SK-N-SH (cell line): ENCODE data around the gene CUL4B.

Experiments used
- EZH2phosphoT487 ChIP-seq: fragments of 200-600 bp; sonication (generic); IDR thresholded peaks from 2 replicates; pipeline ENCODE4 v1.6.1; 2017; ENCODE audit warnings: low read depth, mixed run types, mild to moderate bottlenecking, antibody characterized with exemption, moderate library complexity, borderline replicate concordance
- FOXM1 ChIP-seq: IDR thresholded peaks from 2 replicates; pipeline ENCODE4 v1.4.0; 2012; ENCODE audit warnings: low read depth, mild to moderate bottlenecking
- GATA2 ChIP-seq: sonication (generic); formaldehyde crosslinking; IDR thresholded peaks from 2 replicates; pipeline ENCODE4 v1.5.0; 2020; ENCODE audit warnings: mild to moderate bottlenecking, missing genetic modification reagents
- MXI1 ChIP-seq: IDR thresholded peaks from 2 replicates; pipeline ENCODE4 v1.6.1; 2012; ENCODE audit warnings: mild to moderate bottlenecking, low read depth, low read length, improper control_type of control experiment
- NFIC ChIP-seq: IDR thresholded peaks from 2 replicates; pipeline ENCODE4 v1.4.0; 2012; ENCODE audit warnings: borderline replicate concordance
- POLR2AphosphoS5 ChIP-seq: IDR thresholded peaks from 2 replicates; pipeline ENCODE4 v1.6.1; 2012; ENCODE audit warnings: low read depth, low read length
- RAD21 ChIP-seq: IDR thresholded peaks from 2 replicates; pipeline ENCODE4 v1.6.1; 2012; ENCODE audit warnings: mild to moderate bottlenecking, low read length
- SIN3A ChIP-seq: IDR thresholded peaks from 2 replicates; pipeline ENCODE4 v1.6.1; 2012; ENCODE audit warnings: low read depth, mild to moderate bottlenecking, low read length, moderate library complexity, borderline replicate concordance
- TF ChIP-seq, protein P1 (sequence below): fragments of 200-600 bp; sonication (generic); IDR thresholded peaks from 2 replicates; pipeline ENCODE4 v1.6.1; 2017; ENCODE audit warnings: antibody characterized with exemption, mild to moderate bottlenecking, moderate library complexity
- TF ChIP-seq, protein P2 (sequence below): IDR thresholded peaks from 2 replicates; pipeline ENCODE4 v1.4.0; 2012; ENCODE audit warnings: low read depth, borderline replicate concordance
- TF ChIP-seq, protein P3 (sequence below): IDR thresholded peaks from 2 replicates; pipeline ENCODE4 v1.4.0; 2012; ENCODE audit warnings: low read depth

DNA sequence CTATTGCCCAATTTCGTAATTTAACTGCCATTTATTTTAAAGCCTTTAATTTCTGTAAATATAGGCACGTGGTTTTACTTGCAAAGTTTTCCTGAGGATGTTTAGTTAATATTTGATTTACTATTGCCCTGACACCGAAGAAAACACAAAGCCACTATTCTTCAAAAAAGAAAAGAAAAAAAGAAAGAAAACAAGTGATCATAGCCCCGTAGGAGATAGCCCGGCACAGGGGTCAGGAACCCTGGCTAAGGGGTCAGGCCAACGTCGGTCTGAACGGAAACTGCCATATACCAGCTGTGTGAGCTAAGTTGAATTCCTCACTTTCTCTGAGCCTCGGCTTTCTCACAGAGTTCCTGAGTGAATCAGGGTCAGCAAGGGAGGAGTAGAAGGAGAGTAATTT is 74.0 kb downstream of the CUL4B start:
- TF ChIP-seq POLR2AphosphoS5 (no peak), SIN3A (no peak), GATA2 (CRISPR knock-in tag) (no peak), MXI1 (no peak), RAD21 (no peak), FOXM1 (no peak), EZH2phosphoT487 (no peak), NFIC (no peak)
- TF ChIP-seq, protein P1, sequence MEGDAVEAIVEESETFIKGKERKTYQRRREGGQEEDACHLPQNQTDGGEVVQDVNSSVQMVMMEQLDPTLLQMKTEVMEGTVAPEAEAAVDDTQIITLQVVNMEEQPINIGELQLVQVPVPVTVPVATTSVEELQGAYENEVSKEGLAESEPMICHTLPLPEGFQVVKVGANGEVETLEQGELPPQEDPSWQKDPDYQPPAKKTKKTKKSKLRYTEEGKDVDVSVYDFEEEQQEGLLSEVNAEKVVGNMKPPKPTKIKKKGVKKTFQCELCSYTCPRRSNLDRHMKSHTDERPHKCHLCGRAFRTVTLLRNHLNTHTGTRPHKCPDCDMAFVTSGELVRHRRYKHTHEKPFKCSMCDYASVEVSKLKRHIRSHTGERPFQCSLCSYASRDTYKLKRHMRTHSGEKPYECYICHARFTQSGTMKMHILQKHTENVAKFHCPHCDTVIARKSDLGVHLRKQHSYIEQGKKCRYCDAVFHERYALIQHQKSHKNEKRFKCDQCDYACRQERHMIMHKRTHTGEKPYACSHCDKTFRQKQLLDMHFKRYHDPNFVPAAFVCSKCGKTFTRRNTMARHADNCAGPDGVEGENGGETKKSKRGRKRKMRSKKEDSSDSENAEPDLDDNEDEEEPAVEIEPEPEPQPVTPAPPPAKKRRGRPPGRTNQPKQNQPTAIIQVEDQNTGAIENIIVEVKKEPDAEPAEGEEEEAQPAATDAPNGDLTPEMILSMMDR = no peak
- TF ChIP-seq, protein P2, sequence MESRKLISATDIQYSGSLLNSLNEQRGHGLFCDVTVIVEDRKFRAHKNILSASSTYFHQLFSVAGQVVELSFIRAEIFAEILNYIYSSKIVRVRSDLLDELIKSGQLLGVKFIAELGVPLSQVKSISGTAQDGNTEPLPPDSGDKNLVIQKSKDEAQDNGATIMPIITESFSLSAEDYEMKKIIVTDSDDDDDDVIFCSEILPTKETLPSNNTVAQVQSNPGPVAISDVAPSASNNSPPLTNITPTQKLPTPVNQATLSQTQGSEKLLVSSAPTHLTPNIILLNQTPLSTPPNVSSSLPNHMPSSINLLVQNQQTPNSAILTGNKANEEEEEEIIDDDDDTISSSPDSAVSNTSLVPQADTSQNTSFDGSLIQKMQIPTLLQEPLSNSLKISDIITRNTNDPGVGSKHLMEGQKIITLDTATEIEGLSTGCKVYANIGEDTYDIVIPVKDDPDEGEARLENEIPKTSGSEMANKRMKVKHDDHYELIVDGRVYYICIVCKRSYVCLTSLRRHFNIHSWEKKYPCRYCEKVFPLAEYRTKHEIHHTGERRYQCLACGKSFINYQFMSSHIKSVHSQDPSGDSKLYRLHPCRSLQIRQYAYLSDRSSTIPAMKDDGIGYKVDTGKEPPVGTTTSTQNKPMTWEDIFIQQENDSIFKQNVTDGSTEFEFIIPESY = no peak
- TF ChIP-seq, protein P3, sequence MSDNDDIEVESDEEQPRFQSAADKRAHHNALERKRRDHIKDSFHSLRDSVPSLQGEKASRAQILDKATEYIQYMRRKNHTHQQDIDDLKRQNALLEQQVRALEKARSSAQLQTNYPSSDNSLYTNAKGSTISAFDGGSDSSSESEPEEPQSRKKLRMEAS = no peak
